ENCODE results near the gene MOB3A.

The MOB3A gene

DNA sequence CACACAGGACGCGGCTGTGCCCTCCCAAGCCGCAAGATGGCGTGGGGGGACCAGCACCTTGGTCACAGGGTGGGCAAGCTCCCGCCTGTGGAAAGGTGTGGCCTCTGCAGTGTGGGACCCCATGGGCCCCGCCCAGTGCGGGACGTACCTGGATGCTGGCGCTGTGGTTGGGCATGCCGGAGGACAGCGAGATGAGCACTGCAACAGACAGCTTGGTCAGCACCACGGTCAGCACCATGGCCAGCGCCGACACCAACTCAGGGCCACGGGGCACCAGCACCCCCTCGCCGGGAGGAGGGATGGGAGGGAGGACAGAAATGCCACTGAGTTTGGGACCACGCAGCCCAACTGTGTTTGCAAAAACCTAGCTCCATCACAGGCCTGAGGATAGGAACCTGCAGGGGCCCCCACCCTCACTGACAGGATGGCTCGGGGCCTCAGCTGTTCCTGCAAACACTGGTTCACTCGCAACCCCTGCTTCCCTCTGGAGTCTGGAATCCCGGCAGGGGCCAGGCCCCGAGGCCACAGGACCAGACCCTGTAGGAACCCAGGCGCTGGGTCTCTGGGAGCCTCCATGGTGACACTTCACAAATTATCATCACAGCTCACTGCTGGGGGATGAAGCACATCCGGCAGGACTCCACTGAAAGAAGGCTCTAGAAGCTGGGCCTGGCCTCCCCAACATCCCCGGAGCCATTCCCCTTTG, 27.7 kb upstream of the MOB3A start:
- DNase-seq = no peak

DNA sequence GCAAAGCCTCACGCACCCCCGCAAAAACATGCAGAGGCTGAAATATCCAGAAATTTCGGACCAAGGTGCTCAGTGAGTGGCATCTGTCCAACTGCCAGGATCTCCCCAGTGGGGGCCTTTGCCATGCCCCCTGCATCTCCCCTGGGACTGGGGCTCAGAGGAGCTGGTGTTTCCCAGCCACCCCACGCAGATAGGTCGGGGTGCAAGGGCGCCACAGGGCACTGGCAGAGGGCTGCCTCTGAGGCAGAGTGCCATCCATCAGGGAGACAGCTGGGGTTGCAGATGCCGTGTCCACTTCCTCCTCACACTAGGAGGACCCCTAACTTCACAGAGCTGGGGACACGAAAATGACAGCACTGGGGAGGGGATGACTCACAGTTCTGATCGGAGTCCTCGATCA, 26.9 kb upstream of the MOB3A start:
- no peak for DNase-seq

DNA sequence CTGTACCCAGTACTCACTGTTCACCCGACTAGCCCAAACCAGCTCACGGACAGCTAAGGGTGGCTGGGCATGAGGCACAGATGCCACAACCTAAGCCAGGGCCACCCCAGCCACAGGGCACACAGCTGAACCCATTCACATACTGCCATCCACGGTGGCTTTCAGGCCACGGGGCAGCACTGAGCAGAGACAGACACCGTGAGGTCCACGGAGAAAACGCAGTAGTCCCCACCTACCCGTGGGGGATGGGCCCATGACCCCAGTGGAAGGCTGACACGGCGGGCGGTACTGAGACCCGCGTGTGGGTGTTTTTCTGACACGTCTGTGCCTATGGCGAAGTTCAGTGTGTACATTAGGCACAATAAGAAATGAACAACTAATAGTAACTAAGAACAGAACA, 26.1 kb upstream of the MOB3A start:
- DNase-seq = no peak

DNA sequence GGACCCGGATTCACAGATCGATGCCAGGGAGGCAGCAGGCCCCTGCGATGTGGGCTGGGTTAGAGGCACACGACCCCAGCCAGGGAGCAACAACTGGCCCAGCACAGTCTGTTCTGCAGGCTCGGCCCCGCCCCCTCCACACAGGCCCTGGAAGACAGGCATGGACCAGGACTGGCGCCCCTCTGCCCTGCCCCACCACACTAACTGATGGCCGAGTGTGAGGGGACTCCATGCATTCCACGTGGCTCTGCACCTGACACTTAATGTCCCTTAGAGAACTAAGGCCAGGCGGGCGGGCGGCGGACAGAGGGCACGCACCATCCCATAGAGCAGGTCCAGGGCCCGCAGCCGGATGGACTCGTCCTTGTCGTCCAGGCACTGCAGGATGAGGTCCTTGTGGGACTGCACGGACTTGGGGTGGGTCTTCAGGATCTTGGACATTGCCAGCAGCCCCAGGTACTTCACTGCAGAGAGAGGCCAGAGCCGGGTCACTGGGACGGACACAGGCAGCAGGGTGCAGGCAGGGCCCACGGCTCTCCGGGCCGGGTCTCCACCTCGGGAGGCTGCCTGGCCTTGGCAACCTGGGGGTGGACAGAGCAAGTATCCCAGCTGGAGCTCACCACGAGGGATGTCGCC, 25.4 kb upstream of the MOB3A start:
- no peak for DNase-seq

DNA sequence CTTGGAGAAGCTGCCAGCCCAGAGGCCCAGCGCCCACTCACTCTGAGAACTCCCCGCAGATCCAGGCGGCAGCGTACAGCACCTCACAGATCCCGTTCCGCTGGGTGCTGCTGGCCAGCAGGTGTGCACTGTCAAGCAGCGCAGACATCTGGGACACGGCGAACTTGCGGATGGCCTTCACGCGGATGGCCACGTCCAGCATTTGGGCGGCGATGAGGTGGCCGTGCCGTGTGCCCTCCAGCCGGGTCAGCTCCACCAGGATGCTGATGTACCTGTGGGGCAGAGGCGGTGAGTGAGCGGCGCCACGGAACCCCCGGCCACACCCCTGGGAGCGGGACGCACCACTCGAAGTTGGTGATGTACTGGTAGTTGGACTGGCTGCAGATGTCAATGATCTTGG, 24.7 kb upstream of the MOB3A start:
- DNase-seq = no peak

DNA sequence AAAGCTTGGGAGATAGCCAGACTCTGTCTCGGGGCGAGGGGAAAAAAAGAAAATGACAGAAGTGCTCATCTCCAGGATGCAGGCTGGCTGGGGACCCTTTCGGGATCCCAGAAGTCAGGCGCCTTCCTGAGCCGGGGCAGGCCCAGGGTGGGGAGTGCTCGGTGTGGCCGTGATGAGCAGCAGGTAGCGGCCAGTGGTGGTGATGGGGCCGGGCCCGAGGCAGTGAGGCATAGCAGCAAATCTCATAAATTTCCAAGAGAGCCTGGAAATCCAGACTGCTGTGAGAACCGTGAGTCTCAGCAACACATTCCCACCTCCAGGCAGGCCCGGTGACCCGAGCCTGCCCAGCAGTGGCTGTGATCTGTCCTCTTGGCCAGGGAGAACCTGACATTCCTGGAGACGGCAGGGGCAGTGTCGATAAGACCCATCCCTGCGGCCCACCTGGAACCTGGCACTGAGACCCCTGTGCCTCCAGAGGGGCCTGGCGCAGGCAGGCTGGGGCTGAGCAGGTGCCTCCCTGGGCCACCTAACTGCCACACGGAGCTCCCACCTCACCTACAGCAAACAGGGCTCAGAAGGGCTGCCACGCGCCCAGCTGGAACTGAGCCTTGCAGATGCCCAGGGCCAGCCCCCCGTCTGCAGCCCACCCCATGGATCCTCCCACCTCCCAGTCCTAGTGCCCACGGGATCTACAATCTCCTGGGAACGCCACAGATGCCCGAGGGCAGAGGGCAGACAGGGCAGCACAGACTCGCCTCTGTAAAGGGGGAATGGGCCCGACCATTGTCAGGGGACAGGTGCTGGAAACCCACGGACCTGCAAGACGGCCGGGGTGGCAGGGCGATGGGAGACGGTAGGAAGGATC, 24.0 kb upstream of the MOB3A start:
- DNase-seq = no peak

DNA sequence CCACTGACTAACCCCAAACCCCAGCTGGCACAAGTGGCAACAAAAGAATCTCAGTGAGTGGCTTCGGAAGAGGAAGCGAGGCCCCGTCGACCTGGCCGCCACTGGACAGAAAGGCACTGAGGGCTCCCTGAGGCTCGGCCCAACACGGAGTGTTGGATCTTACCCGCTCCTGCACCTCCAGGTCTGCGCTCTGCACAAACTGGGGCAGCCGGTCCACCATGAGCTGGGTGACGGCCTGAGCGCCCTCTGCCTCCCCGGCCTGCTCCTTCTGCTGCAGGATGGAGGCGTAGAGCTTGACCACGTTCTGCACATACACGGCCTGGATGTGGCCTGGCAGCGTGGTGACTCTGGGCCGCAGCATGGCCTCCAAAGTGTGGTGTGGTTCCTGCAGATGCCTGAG, 22.3 kb upstream of the MOB3A start:
- DNase-seq = no peak

DNA sequence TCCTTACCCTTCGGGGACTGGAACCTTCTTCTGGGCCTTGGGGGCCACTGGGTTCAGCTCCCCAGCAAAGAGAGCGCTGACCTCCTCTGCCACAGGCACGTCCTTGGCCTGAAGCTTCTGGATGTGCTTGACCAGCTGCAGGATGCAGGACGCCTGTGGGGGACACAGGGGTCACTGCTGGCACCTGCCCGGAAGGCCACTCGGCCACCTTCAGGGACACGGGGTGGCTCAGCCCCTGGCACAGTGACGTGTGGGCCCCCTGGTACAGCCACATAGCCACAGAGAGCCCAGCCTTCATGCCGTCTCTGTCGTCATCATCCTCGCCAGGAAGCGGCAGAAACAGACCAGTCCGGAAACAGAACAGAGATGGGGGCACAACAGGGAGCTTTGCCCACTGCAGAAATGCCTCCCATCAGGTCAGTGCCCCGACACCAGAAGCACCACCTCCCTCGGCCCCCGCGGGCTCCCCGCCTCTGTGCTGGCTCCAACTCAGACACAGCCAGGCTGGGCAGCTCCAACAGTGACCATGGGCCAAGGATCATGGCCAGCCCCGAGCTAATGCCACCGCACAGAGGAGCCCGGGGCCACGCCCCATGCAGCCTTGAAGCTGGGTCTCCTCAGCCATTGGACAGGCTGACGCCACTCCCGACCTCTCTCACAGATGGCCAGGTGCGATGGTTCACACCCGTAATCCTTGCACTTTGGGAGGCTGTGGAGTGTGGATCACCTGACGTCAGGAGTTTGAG, 21.3 kb upstream of the MOB3A start:
- DNase-seq = no peak

DNA sequence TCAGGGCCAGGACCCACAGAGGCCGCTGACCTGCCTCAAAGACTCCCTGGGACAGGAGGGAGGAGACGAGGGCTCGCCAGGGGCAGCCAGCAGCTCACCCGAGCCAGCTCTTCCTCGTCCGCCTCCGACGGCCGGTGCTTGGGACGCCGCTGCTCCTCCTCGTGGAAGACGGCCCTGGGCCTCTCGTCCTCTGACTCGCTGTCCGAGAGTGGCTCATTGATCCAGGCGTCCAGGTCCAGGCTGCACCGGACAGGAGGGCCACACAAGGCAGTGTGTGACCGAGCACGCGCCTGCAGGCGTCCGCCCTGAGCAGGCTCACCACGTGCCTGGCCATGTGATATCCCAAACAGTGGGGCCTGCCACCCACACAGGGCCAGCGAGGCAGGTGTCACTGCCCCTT, 20.4 kb upstream of the MOB3A start:
- DNase-seq = no peak

DNA sequence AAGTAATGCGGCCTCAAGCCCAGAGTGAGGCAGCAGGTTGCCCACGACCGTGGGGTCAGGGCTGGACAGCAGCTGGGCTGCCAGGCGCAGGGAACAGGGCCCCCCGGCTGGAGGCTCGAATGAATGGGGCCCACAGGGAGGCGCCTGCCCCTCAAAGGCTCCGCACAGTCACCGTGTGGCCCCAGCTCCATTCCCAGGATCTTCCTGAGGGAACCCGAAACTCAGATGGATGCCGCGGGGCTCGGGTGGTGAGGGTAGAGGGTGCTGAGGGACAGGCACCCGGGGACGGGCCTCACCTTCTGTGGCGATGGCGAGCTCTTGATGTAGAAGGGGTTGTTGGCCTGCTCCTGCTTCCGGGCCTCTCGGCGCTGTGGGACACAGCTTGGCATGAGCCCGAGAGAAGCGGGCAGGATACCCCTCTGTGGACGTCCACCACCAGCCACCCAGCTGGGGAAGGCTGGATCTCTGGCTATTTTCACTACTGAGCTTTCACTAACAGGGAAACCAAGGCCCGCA, 19.8 kb upstream of the MOB3A start:
- no peak for DNase-seq

DNA sequence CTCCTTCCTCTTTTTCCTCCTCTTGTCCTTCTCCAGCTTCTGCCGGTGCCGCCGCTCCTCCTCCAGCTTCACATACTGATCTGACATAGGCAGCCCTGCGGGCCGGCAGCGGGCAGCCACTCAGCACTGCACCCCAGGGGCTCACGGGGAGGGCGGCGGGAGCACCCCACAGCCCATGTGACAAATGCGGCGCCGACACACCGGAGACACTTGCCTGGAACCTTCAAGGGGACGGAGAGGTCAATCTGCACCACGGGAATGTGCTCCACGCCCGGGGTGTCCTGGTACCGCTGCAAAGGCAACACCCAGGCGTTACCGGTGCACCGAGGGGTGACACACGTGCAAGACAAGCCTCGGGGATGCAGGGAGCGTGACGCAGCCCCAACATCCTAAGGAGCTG, 19.2 kb upstream of the MOB3A start:
- no peak for DNase-seq

DNA sequence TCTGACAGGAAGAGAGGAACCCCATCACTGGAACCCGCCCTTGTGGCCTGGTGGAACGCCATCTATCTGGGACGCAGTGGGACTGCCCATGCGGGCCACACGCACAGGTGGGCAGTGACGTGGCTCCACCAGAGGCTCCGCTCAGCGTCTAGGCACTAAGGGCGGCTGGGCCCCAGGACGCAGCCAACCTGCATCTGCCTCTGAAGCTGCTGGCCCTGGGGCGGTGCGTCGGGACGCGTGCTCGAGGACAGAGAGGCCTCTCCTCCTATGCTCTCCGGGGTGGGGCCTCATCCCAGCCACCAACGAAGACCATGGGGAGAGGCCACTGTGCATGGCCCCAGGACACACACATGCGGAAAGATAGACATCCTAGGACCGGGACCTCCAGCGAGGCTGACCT, 18.7 kb upstream of the MOB3A start:
- no peak for DNase-seq

DNA sequence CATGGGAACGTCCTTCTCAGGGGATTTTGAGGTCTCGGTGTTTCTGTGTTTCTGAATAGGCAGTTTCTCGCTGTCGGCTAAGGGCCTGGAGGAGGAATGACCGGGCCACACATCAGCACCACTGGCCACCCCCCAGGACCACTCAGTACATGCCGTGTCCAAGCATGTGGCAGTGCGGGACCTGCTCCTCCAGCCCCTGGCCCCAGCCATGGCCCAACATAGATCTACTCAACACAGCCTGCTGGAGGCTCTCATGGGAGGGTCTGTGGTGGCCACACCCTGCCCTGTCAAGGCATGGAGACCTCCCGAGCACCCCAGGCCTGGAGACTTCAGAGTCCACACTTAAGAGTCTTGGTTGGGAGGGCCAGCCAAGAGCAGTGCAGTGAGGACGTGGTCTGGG, 18.1 kb upstream of the MOB3A start:
- DNase-seq = no peak

DNA sequence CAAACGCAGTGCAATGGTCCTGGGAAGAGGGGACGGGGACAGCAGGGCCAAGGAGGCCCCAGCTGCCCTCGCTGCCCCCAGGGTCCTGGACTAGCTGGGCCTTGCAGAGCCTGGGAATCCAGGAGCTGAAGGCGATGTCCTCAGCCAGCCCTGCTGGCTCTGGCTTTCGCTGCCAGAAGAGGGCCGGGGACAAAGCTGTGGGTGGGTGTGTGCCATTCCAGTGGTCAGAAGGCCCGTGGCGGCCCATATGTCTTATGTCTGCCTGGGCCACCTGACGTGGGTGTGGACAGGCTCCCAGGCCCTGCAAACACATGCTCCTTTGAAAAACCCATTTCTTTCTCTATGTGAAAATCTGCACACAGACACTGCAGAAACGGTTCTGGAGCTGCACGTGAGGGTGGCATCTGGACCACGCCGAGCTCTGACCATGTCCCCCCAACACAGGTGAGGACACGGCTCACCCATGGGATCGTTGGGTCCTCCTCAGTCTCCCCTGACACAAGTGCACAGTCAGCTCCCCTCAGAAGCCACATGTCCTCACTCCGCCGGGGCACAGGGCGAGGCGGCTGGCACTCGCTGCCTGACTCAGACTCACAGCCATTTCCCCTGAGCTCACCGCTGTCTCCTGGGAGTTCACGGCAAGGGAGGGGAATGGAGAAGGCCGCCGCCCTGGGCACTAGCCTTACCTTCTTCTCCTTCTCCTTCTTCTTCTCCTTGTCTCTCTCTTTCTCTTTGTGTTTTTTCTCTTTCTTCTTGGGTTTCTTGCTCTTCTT, 17.5 kb upstream of the MOB3A start:
- DNase-seq = no peak

DNA sequence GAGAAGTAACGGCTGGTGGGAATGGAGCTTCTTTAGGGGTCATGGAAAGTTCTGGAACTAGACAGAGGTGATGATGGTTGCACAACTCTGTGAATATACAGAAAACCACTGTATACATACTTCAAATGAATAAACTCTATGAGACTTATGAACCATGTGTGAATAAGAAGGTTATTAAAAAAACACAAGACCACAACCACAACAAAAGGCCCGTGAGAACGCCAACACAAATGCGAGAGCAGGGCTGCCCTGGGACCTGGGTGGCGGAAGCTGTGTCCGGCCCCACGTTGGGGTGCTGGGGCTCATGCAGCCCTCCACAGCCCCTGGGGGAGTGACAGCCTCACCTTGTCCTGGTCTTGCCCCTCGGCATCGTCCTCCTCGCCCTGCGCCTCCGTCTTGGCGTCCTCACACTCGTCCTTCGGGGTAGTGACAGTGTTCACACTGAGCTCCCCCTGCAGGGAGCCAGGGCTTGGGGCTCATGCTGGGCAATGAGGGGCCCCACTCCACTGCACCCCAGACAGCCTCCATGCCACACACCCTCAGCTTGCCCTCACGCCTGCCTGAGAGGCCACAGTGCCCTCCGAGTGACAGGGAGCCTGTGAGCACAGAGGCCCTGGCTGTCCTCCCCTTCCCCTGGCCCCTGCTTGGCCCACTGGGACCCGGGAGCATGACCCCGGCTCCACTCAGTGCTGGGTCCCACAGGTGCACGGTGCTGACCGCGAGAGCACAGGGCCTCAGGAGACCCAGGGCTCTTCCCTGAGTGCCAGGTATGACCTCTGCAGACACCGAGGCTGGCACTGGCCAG, 16.6 kb upstream of the MOB3A start:
- DNase-seq = no peak

DNA sequence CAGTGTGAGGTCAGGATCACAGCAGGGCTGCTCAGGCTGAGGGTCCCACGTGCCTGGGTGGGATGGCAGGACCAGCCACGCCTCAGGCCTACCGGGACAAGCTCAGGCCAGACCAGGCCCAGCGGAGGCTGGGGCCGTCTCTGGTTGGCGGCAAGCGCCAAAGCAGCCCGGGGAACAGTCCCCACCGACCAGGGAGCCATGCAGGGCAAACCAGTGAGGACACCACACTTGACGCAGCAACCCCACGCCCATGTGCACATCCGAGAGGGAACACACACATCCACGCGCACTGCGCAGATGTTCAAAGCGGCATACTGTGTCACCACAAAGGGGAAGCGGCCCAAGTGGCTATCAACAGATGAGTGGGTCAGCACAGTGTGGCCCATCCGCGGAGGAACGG, 15.8 kb upstream of the MOB3A start:
- no peak for DNase-seq

DNA sequence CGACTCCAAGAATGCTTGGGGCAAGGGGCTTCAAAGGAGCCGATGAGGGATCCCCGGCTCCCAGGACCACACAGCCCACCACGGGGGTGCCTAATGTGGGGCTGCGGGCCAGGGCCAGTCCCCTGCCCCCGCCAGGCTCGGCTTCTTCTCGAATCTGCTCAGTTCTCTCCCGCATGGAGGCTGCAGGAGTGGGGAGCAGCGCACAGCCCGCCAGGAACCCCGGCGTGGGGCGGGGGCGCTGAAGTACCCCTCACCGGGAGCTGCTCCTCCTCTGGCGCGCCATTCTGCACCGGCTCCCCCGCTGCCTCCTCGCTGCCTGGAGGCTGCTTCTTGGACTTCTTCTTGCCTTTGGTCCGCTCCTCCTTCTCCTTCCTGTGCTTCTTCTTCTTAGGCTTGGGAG, 15.3 kb upstream of the MOB3A start:
- no peak for DNase-seq

DNA sequence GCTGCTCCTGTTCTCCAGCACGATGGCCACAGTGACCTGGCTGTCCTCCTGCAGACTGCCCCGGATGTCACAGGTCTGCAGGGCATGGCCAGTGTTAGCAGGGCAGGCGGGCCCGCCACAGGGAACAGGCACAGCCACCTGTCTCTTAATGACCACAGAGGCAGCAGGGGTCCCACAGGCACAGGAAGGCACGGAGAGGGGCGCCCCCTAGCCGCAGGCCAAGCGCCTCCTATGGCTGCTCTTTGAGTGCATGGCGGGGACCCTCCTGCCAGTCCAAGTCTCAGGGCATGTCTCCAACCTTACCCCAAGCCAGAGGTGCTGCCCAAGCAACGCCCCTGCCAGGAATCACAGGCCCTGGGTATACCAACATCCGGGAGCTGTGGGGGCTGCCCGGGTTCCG, 14.7 kb upstream of the MOB3A start:
- DNase-seq = no peak

DNA sequence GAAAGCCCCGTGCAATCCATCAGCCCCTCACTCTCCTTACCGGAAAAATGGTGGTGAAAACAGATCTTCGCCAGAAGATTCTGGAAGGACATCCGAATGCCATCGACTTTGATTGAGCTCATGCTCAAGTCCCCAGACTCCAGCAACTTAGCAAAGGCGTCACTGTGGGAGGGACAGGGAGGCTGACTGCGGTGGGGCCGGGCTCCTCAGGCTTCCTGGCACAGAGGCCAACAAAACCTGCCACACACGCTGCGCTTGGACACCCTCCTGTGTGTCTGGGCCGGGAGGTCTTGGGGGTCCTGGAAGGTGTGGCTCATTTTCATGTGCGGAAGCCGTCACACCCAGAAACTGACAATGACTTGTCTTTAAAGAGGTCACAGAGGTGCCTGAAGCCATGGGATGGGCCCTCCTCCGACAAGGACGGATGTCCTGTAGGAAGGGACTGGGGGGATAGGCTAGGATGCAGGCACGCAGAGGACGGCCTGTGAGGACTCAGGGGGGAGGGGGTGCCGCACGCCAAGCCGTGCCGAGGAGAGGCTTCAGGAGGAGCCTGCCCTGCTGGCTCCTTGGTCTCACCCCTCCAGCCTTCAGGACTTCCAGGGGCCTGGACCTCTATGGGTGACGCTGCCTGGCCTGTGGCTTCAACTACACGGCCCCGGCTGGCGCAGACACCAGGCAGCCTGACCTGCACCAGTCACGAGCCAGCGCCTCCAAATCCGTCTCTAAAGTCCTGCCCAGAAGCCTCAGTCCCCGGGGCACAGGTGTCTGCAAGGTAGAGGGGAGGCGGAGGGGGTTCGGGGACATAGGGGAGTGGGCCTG, 13.1 kb upstream of the MOB3A start:
- DNase-seq = no peak

DNA sequence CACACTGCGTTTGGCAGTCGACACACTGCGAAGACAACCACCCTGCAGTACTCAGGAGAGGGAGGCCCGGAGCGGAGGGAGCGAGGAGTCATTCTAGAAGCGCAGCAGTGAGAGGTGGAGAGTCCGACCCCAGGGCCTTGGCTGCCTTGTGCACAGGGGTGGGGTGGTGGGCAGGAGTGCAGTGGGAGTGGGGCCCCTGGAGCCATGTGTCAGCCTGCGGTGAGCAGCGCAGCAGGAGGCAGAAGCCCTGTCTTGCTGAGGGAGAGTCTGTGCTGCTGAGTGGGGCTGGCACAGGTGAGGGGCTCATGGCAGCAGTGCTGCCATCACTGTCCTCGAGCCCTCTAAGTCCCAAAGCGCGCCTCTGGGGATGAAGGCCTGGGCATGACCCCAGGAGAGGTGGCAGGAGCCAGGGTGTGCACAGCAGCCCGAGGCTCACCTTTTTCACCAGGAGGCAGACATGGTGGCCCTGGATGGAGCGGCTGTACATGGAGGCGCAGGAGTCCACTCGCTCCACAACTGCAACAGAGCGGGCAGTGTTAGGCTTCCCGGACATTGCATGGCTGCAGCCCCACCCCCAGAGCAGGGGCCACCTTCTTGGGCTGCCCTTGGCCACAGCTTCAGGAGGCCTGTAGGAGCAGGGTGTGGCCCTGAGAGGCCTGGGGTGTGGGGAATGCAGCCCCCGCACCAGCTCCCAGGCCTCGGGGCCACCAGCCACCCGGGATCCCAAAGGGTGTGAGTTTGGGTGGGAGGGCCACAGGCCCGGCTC, 12.3 kb upstream of the MOB3A start:
- no peak for DNase-seq

Data from NCI-H2171 (cell line).